GM21723 (cell line): ENCODE data around the gene RGS11.

ENCODE experiments used
- ATAC-seq: cut with Tn5 transposase; IDR thresholded peaks from one replicate; pipeline ENCODE4 v1.9.1; 2021; ENCODE audit warnings: mild to moderate bottlenecking, moderate library complexity; ENCODE audit not compliant: unreplicated experiment

Gene RGS11

GRCh38 chr16:275786-276232, at the start of gene RGS11:
Gene RGS11, minus strand, starts transcription at chr16:275944. Its CDS starts 33 bp downstream, at chr16:275911.
- no peak for ATAC-seq

DNA sequence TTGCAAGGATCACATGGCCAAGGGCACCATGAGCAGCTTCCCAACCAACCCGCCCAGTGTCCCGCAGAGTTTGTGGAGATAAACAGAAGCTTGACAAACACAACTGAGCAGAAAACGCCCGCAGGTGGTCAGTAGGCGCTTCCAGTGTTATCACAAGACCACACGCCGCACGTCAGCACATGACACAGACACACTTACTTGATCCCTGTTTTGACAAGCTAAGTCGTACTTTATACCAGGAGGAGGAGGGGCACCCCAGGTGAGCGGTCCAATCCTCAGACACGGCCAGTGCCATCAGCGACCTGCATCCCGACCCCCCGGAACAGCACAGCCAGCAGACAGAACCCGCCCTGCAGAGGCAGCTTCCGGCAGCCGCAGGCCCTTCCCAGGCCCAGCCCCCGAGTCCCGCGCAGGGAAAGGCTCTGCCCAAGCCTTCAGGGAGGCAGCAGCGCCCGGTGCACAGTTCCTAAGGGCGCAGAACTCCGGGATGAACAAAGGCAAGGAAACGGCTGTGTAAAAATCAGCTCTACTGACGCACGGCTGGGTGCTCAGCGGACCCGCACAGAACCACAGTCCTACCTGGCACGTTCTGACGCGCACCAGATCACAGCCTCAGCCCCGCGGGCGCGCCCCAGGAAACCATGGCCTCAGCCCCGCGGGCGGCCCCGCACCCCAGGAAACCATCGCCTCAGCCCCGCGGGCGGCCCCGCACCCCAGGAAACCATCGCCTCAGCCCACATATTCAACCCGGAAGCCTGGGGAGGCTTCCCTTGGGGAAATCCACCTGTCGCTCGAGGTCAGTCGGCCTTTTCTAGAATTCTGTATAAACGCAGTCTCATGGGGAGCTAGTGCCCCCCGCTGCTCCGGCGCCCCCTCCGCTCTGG, 48.9 kb upstream of the RGS11 start:
- peak; percentile 52 for ATAC-seq

- no peak for ATAC-seq
Observed at GRCh38 chr16:324201-324450, 48.4 kb upstream of the RGS11 start.

DNA sequence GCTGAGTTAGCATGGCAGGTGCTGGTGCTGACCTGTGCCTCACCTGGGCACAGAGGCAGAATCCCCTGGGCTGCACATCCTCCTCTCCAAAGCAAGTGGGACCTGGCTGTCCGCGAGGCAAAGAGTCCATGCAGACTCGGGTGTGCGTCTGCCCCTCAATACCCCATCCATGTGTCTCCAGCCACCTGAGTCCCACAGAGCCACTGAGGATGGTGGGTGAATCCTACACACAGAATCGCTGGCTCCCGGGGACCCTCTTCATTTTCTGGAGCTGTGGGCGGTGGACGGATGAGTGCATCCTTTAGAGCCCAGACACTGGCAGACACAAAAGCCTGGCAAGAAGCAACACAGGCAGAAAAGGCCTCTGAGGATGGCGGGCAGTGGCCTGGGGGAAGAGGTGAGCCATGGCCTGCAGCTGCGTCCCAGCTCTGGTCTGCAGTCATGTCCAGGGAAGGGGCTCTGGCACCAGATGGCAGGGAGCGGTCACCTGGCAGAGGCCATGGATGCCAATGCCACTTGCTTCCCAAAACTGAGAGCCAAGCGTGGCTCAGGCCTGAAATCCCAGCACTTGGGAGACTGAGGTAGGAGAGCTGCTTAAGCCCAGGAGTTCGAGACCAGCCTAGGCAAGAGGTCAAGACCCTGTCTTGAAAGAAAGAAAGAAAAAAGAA, 46.9 kb upstream of the RGS11 start:
- no peak for ATAC-seq

GRCh38 chr16:321532-321931, 45.8 kb upstream of the RGS11 start:
- no peak for ATAC-seq

DNA sequence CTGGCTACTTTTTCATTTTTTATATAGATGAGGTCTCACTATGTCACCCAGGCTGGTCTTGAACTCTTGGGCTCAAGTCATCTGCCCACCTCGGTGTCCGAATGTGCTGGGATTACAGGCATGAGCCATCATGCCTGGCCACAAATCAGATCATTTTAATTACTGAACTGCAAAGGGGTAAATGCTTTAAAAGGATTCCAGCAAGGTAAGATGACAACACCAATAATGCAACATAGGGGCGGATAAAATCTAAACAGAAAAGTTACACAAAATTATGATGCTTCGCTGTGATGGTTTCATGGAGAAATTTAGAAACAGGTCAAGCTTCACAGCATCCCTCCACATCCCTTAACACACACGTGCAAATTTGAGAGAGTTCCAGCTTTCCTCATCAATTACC, 44.5 kb upstream of the RGS11 start:
- no peak for ATAC-seq

DNA sequence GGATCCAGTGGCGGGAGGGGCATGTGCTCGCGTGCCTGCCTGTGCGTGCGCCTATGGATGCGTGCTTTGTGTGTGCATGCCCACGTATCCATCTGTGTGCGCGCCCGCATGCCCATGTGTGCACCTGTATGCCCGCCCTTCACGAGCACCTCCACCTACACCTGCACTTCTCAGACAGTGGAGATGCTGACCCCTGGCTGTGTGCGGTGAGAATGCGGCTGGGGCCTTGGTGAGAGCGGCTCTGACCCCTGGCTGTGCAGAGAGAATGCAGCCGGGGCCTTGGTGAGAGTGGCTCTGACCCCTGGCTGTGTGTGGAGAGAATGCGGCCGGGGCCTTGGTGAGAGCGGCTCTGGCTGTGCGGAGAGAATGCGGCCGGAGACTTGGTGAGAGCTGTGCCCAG, 42.9 kb upstream of the RGS11 start:
- no peak for ATAC-seq

DNA sequence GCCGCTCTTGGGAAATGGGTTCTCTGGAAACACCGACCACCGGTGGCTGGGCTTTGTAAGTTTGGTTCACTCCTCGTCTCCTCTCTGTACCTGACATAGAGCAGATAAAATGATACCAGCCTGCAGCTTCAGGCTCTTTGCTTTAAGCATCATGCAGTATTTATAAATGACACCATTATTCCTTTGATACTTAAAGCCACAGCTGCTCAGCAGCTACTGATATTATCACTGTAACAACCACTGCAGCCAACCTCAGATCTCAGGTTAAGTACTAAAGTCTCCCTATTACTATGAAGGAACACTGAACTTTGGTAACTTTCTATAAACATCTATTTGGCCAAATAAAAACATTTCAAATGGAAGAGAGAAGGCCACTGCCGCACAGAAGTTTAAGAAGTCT, 41.8 kb upstream of the RGS11 start:
- no peak for ATAC-seq

GRCh38 chr16:316741-317464, 41.2 kb upstream of the RGS11 start:
- no peak for ATAC-seq

- ATAC-seq, result no peak
Observed at GRCh38 chr16:314795-315299, 39.1 kb upstream of the RGS11 start.

DNA sequence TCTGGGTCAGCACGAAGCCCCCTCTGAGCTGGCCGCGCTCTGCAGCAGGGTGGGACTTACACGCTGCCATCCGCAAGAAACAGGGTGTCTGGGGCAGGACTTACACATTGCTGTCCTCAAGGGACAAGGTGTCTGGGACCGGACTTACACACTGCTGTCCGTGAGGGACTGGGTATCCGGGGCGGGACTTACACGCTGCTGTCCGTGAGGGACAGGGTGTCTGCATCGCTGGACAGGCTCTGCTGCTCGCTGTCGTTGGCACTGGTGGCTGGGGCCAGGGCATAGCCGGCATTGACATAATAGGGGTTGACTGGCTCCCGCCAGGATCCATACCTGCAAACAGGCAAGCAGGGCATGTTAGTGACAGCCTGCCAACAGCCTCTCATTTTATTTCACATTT, 38.6 kb upstream of the RGS11 start:
- no peak for ATAC-seq

- no peak for ATAC-seq
Observed at GRCh38 chr16:311725-312124, 36.0 kb upstream of the RGS11 start.

DNA sequence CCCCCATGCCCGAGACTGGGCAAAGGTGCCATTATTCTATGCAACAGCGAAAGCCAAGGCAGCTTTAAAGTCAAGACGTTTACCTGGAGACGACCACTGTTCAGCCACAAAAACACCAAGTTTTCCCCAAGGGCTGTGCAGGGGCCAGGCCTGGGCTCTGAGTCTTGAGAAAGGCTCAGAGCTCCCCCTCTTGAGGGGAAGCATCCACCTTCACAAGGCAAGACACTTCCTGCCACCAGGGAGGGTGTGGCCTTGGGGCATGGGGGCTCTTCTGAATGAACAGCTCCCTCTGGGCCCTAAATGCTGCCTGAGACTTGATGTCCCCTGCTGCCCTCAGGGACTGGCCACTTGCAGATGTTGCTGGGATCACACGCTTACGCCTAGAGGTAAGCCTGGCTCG, 33.7 kb upstream of the RGS11 start:
- no peak for ATAC-seq

GRCh38 chr16:307691-308312, 32.1 kb upstream of the RGS11 start:
- no peak for ATAC-seq

DNA sequence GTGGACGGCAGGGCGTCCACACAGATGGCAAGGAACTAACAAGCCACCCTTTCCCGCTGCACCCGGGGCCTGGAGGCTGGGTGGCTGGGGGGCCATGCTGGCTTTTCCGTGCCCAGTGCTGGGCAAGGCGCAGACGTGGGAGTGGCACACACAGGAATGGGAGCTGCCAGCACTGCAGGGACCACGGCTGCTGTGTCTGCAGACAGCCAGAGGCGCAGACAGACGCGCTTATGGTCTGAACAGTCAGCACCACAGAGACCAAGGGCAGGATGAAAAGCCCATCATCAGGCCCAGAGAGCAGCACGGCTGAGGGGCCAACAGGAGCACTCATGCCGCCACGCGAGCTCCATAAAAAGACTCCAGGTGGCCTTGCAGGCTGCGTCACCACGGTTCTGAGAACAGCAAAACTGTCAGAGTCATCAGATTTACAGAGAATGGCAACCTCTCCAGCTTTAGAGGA, 31.2 kb upstream of the RGS11 start:
- ATAC-seq, result no peak

DNA sequence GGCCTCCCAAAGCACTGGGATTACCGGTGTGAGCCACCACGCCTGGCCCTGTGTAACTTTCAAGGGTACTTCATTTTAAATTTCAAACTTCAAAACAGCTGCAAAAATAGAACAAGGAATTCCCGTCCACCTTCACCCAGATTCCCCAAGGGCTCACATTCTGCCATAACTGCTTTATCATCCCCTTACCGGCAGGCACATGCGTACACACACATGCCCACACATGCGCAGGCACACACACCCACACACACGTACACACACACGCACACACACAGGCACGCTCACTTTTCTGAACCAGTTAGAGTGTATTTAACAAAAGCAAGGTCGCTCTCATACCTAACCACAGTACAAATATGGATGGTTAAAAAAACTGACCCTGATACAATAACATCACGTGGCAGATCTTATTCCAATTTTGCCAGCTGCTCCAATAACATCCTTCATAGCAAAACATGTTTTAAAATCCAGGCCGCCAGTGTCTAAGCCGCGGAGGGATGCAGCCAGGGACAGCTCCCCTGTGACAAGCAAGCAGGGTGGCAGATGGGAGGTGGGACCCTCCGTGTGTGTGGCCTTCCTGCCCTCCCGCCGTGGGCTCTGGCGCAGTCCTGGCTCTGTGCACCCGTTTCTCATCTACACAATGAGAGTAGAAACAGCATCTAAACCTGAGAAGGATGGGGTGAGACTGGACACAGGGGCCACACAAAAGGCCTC, 30.3 kb upstream of the RGS11 start:
- no peak for ATAC-seq

DNA sequence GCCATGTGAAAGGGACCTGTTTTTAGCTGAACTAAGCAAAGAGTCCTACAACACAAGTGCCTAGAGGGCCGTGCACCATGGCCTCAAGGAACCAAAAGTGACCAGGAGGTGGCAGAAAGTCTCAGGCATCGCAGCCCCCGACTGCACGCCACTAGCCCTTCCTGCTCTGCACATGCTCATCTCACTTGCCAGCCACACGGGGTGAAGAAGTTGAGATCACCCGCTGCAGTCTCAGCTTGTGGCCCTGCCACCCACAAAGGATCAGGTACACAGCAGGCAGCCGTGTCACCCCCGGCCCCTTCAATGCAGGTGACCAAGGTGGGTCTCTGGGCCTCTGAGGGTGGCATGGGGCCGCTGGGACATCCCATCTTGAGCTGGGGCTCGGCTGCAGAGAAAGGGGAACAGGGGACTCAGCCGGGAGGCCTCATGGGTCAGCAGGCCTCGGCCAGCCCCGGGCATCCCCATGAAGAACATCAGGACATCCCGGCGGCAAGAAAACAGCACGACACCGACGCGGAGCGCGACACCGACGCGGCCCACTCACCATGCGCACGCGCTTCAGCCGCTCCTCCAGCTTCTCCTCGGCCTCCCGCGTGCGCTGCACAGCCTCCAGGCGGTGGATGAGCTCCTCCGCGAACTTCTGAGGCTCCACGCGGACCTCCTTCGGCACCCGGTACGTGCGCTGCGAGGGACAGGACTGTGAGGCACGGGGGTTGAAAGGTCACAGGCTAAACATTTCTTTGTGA, 28.2 kb upstream of the RGS11 start:
- no peak for ATAC-seq

- no peak for ATAC-seq
Observed at GRCh38 chr16:301950-302349, 26.2 kb upstream of the RGS11 start.

DNA sequence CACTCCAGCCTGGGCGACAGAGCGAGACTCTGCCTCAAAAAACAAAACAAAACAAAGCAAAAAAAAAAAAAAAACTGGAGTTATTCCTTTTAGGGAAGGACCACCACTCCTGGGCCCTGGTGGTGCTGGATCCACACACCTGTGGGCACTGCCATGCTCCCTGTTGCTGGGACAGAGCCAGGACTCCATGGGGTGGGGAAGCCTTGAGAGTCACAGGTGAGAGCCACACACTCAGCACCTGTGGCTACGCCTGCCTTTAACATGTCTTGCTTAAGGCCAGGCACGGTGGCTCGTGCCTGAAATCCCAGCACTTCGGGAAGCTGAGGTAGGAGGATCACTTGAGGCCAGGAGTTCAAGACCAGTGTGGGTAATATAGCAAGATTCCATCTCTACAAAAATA, 25.5 kb upstream of the RGS11 start:
- ATAC-seq, result no peak

DNA sequence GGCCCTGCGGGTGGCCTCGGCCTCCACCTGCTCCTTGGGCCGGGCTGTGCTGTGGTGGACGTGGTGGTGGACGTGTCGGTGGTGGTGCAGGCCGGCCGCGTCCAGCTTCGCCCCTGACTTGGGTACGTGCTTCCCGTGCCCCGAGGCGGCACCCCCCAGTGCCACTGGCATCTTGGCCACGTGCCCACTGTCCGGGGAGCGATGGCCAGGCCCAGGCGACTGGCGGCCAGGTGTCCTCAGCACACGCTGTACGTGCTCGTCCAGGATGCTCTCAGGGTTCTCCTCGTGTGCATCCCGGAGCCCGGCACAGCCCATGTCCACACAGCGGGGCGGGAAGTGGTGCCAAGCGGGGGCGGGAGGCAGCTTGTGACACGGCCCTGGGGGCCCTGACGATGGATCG, 22.1 kb upstream of the RGS11 start:
- no peak for ATAC-seq
